Stimulated activated CD8-positive, alpha-beta memory T cell treated with anti-CD3 and anti-CD28 coated beads, Interleukin-15, amount 100 ng/mL, for 48 hours (primary cell): ENCODE measurements around the gene KIRREL3.

Experiments used
- DNase-seq, 2 donors: peaks; one replicate each; pipeline ENCODE4 v3.0.0-alpha.2; 2020; ENCODE audit warnings: low read depth in 2 of 2

KIRREL3 gene

GRCh38 chr11:127000291-127000968, at the start of gene KIRREL3:
KIRREL3 (minus strand) TSS chr11:127000770.
- DNase-seq = no peak

GRCh38 chr11:127050186-127050585, 49.6 kb upstream of the KIRREL3 start:
- DNase-seq = no peak

- DNase-seq = no peak
Observed at GRCh38 chr11:127049486-127049885, 48.9 kb upstream of the KIRREL3 start.

GRCh38 chr11:127044535-127044934, 44.0 kb upstream of the KIRREL3 start:
- no peak for DNase-seq

- DNase-seq = no peak
Observed at GRCh38 chr11:127042445-127042844, 41.9 kb upstream of the KIRREL3 start.

GRCh38 chr11:127039591-127039990, 39.0 kb upstream of the KIRREL3 start:
- no peak for DNase-seq

GRCh38 chr11:127037596-127037995, 37.0 kb upstream of the KIRREL3 start:
- no peak for DNase-seq

- DNase-seq = no peak
Observed at GRCh38 chr11:127037001-127037400, 36.4 kb upstream of the KIRREL3 start.

- no peak for DNase-seq
Observed at GRCh38 chr11:127035824-127036223, 35.3 kb upstream of the KIRREL3 start.

GRCh38 chr11:127034973-127035372, 34.4 kb upstream of the KIRREL3 start:
- DNase-seq = no peak

- DNase-seq = no peak
Observed at GRCh38 chr11:127028648-127029047, 28.1 kb upstream of the KIRREL3 start.

- DNase-seq = no peak
Observed at GRCh38 chr11:127027789-127028188, 27.2 kb upstream of the KIRREL3 start.

GRCh38 chr11:127027000-127027399, 26.4 kb upstream of the KIRREL3 start:
- DNase-seq = no peak

- DNase-seq = no peak
Observed at GRCh38 chr11:127023991-127024390, 23.4 kb upstream of the KIRREL3 start.

GRCh38 chr11:127018683-127019279, 18.2 kb upstream of the KIRREL3 start:
- DNase-seq = no peak

GRCh38 chr11:127017482-127017881, 16.9 kb upstream of the KIRREL3 start:
- DNase-seq = no peak

- DNase-seq = no peak
Observed at GRCh38 chr11:127013550-127013949, 13.0 kb upstream of the KIRREL3 start.

- no peak for DNase-seq
Observed at GRCh38 chr11:127006311-127006710, 5.7 kb upstream of the KIRREL3 start.

- DNase-seq = no peak
Observed at GRCh38 chr11:127003260-127003981, 2.9 kb upstream of the KIRREL3 start.

GRCh38 chr11:127002669-127003259, 2.2 kb upstream of the KIRREL3 start:
- no peak for DNase-seq

GRCh38 chr11:127000981-127001380, 411 bp upstream of the KIRREL3 start:
- no peak for DNase-seq

GRCh38 chr11:126999366-126999765, 1.2 kb downstream of the KIRREL3 start:
- no peak for DNase-seq

- no peak for DNase-seq
Observed at GRCh38 chr11:126997641-126998040, 2.9 kb downstream of the KIRREL3 start.
